Lower lobe of right lung (tissue), 2 donors: ENCODE results near the gene DUSP22. TPM values are rescaled to one million over a fixed set of nuclear protein-coding genes. Genes with fewer than 3 reads are reported as not detected.

ENCODE experiments used
- ATAC-seq, 2 donors: fragments of 200-7000 bp; cut with Tn5 transposase; one replicate each; pipeline ENCODE4 v1.9.1; 2020 to 2022; ENCODE audit warnings: mild to moderate bottlenecking in 2 of 2, moderate library complexity in 2 of 2
- DNase-seq: peaks from one replicate; pipeline ENCODE4 v3.0.0-alpha.2; 2020
- H3K27ac ChIP-seq: fragments of 200-600 bp; one replicate; pipeline ENCODE4 v1.8.0; 2022
- H3K27me3 ChIP-seq: fragments of 200-600 bp; one replicate; pipeline ENCODE4 v1.8.0; 2022; ENCODE audit warnings: low read depth
- H3K36me3 ChIP-seq: fragments of 200-600 bp; one replicate; pipeline ENCODE4 v1.8.0; 2022; ENCODE audit warnings: mild to moderate bottlenecking
- H3K4me1 ChIP-seq: fragments of 200-600 bp; one replicate; pipeline ENCODE4 v1.8.0; 2022
- H3K4me3 ChIP-seq: fragments of 200-600 bp; one replicate; pipeline ENCODE4 v1.8.0; 2022; ENCODE audit warnings: mild to moderate bottlenecking
- H3K9me3 ChIP-seq: fragments of 200-600 bp; one replicate; pipeline ENCODE4 v1.8.0; 2022
- CTCF ChIP-seq: fragments of 200-600 bp; IDR thresholded peaks from one replicate; pipeline ENCODE4 v1.8.0; 2022; ENCODE audit warnings: antibody characterized with exemption, mild to moderate bottlenecking
- intact Hi-C: fragments of 100-400 bp; cut with DNase I; formaldehyde crosslinking; loops from one replicate; pipeline ENCODE4 v1.11.0; 2022
- total RNA-seq: library from RNA; stranded (reverse); fragmentation: NEBNext Ultra II Directional; extraction: Animal tissue kit (Norgen Biotek cat#: 25700); gene quantifications from one replicate; pipeline ENCODE4 v1.2.1, GENCODE V29; 2021
- donor health status: DM: no; HTN: yes; CAD: no; lungs with severe emphysema.

The DUSP22 gene
- total RNA-seq, 1 donor from 2014 or later: 66.4 TPM

- no peaks in the 10 kb centered on the region for H3K36me3 ChIP-seq
- no peaks in the 10 kb centered on the region for H3K9me3 ChIP-seq
- H3K27me3 ChIP-seq: no peaks in the 10 kb centered on the region
- no peak for TF ChIP-seq CTCF
- intact Hi-C loops: no loop called here
- ATAC-seq (no peak), DNase-seq (no peak)
- peaks cover 10% of the 10 kb centered on the region for H3K4me1 ChIP-seq
- no peak overlapping the region for H3K4me3 ChIP-seq
- no peak overlapping the region for H3K27ac ChIP-seq
Observed at GRCh38 chr6:333379-334002, 41.2 kb downstream of the DUSP22 start.

- Histone ChIP-seq H3K9me3 (no peaks in the 10 kb centered on the region), H3K27ac (no peak overlapping the region), H3K4me3 (no peak overlapping the region), H3K27me3 (no peaks in the 10 kb centered on the region), H3K4me1 (peaks cover 20% of the 10 kb centered on the region), H3K36me3 (no peaks in the 10 kb centered on the region)
- intact Hi-C loops: no loop called here
- TF ChIP-seq CTCF: no peak
- ATAC-seq: no peak
- no peak for DNase-seq
Observed at GRCh38 chr6:334536-335510, 42.5 kb downstream of the DUSP22 start.

- ATAC-seq (no peak), DNase-seq (peak; percentile 46)
- Histone ChIP-seq H3K36me3 (no peaks in the 10 kb centered on the region), H3K4me1 (peaks cover 20% of the 10 kb centered on the region), H3K27me3 (no peaks in the 10 kb centered on the region), H3K9me3 (no peaks in the 10 kb centered on the region), H3K4me3 (no peak overlapping the region), H3K27ac (no peak overlapping the region)
- intact Hi-C loops: no loop called here
- no peak for TF ChIP-seq CTCF
Observed at GRCh38 chr6:335572-335971, 43.3 kb downstream of the DUSP22 start.

GRCh38 chr6:336159-337114 lies 44.1 kb downstream of the DUSP22 start:
- ATAC-seq (peak; percentile 18 to 32), DNase-seq (no peak)
- Histone ChIP-seq H3K27ac (no peak overlapping the region), H3K9me3 (no peaks in the 10 kb centered on the region), H3K4me1 (peaks cover 25% of the 10 kb centered on the region), H3K27me3 (no peaks in the 10 kb centered on the region), H3K36me3 (no peaks in the 10 kb centered on the region), H3K4me3 (no peak overlapping the region)
- TF ChIP-seq CTCF: no peak
- intact Hi-C loops: no loop called here

- DNase-seq: no peak
- no peaks in the 10 kb centered on the region for H3K9me3 ChIP-seq
- H3K36me3 ChIP-seq: no peaks in the 10 kb centered on the region
- no peaks in the 10 kb centered on the region for H3K27me3 ChIP-seq
- ATAC-seq: peak in 1 of 2 donors; percentile 50
- TF ChIP-seq CTCF: no peak
- H3K4me3 ChIP-seq: no peak overlapping the region
- no peak overlapping the region for H3K27ac ChIP-seq
- peaks cover 25% of the 10 kb centered on the region for H3K4me1 ChIP-seq
- intact Hi-C loops: no loop called here
Observed at GRCh38 chr6:337805-338368, 45.6 kb downstream of the DUSP22 start.
